ENCODE measurements around the gene CSRNP2.
"Not testable (repeated sequence)": the region's sequence is repeated elsewhere in the genome, so short reads cannot be mapped to it uniquely, and the experiment has no call there.

- not testable (repeated sequence) for TF ChIP-seq CTCF (conservative IDR thresholded peaks at IDR 0.05; ENCODE audit: low read depth, low read length); RFX5 (IDR thresholded peaks at IDR 0.05; ENCODE audit: low read depth, low read length)
Observed at GRCh38 chr12:51014467-51014866, 68.9 kb downstream of the CSRNP2 start.
